IMR-90 (cell line): ENCODE measurements around the gene ALDH7A1. TPM values are rescaled to one million over a fixed set of nuclear protein-coding genes. Genes with fewer than 3 reads are reported as not detected.

Experiments used
- ATAC-seq: fragments of 200-7000 bp; cut with Tn5 transposase; 2 replicates; pipeline ENCODE4 v1.9.1; 2020; ENCODE audit warnings: low read depth, mild to moderate bottlenecking, moderate library complexity
- BruUV-seq: library from RNA; stranded (reverse); fragments of 400-500 nt; replicated peaks from 2 replicates; lab custom pipeline; 2021; lab: Mats Ljungman, UMichigan
- CTCF ChIA-PET: fragments of 300-600 bp; formaldehyde crosslinking; extraction: SDS; loops from one replicate; lab custom pipeline; 2021; ENCODE audit warnings: antibody characterized with exemption; lab: Yijun Ruan, JAX
- POLR2A ChIA-PET: fragments of 300-600 bp; sonication (Branson Sonifier 250); formaldehyde crosslinking; loops from one replicate; lab custom pipeline; 2022; ENCODE audit warnings: antibody characterized with exemption; ENCODE audit not compliant: unreplicated experiment; lab: Charles Lee
- DNase-seq: peaks from one replicate; pipeline ENCODE4 v3.0.0; 2013
- H2AFZ ChIP-seq: replicated peaks from 2 replicates; pipeline ENCODE3; 2013; ENCODE audit warnings: low read length, mild to moderate bottlenecking; ENCODE audit not compliant: poor library complexity
- H2AK5ac ChIP-seq: 2 replicates; pipeline ENCODE4 v1.6.1; 2013; ENCODE audit warnings: low read depth, low read length, inconsistent platforms
- H2AK9ac ChIP-seq: replicated peaks from 2 replicates; pipeline ENCODE3; 2013; ENCODE audit warnings: mild to moderate bottlenecking, low read depth, low read length, moderate library complexity; ENCODE audit not compliant: poor library complexity
- H2BK120ac ChIP-seq: 2 replicates; pipeline ENCODE4 v1.6.1; 2013; ENCODE audit warnings: low read depth, low read length, inconsistent platforms
- H2BK15ac ChIP-seq: 3 replicates; pipeline ENCODE4 v1.6.1; 2013; ENCODE audit warnings: low read depth, low read length, inconsistent platforms
- H2BK20ac ChIP-seq: 2 replicates; pipeline ENCODE4 v1.6.1; 2013; ENCODE audit warnings: low read depth, mild to moderate bottlenecking, inconsistent platforms, low read length, moderate library complexity
- H2BK5ac ChIP-seq: 2 replicates; pipeline ENCODE4 v1.6.1; 2013; ENCODE audit warnings: mild to moderate bottlenecking, low read depth, low read length, inconsistent platforms; ENCODE audit not compliant: poor library complexity, severe bottlenecking
- H3K14ac ChIP-seq: replicated peaks from 2 replicates; pipeline ENCODE4 v1.6.1; 2013; ENCODE audit warnings: low read depth, low read length, inconsistent platforms
- H3K18ac ChIP-seq: 2 replicates; pipeline ENCODE4 v1.6.1; 2013; ENCODE audit warnings: low read depth, low read length, control low read depth
- H3K23ac ChIP-seq: 2 replicates; pipeline ENCODE4 v1.6.1; 2013; ENCODE audit warnings: low read depth, low read length, inconsistent platforms
- H3K27ac ChIP-seq: 2 replicates; pipeline ENCODE4 v1.5.1; 2013; ENCODE audit warnings: mild to moderate bottlenecking, control low read depth, low read length; ENCODE audit not compliant: insufficient read depth
- H3K27me3 ChIP-seq: 2 replicates; pipeline ENCODE4 v1.6.1; 2013; ENCODE audit warnings: low read length; ENCODE audit not compliant: control insufficient read depth, insufficient read depth
- H3K36me3 ChIP-seq: 2 replicates; pipeline ENCODE4 v1.6.1; 2013; ENCODE audit warnings: low read length, mixed read lengths; ENCODE audit not compliant: control insufficient read depth, insufficient read depth
- H3K4ac ChIP-seq: 2 replicates; pipeline ENCODE4 v1.6.1; 2013; ENCODE audit warnings: low read depth, low read length, inconsistent platforms
- H3K4me1 ChIP-seq: 2 replicates; pipeline ENCODE4 v1.6.1; 2013; ENCODE audit warnings: low read length, mixed read lengths; ENCODE audit not compliant: control insufficient read depth, insufficient read depth
- H3K4me2 ChIP-seq: 2 replicates; pipeline ENCODE4 v1.6.1; 2013; ENCODE audit warnings: low read depth, mild to moderate bottlenecking, control low read depth, low read length, moderate library complexity
- H3K4me3 ChIP-seq: 2 replicates; pipeline ENCODE4 v1.5.1; 2013; ENCODE audit warnings: low read depth, mild to moderate bottlenecking, control low read depth, low read length, moderate library complexity; ENCODE audit not compliant: insufficient read depth
- H3K56ac ChIP-seq: 2 replicates; pipeline ENCODE4 v1.6.1; 2013; ENCODE audit warnings: low read length, inconsistent platforms; ENCODE audit not compliant: insufficient read depth; ENCODE audit errors: extremely low read depth
- H3K79me1 ChIP-seq, 2 experiments: 2 replicates each; pipeline ENCODE4 v1.6.1; 2013; ENCODE audit warnings: low read length in 2 of 2, inconsistent platforms in 1 of 2, low read depth in 1 of 2
- H3K9ac ChIP-seq: 2 replicates; pipeline ENCODE4 v1.6.1; 2013; ENCODE audit warnings: low read depth, low read length, control low read depth
- H3K9me1 ChIP-seq: 2 replicates; pipeline ENCODE4 v1.6.1; 2013; ENCODE audit warnings: low read length, inconsistent platforms; ENCODE audit not compliant: insufficient read depth
- H3K9me3 ChIP-seq: 2 replicates; pipeline ENCODE4 v1.6.1; 2013; ENCODE audit warnings: low read length; ENCODE audit not compliant: control insufficient read depth, insufficient read depth
- H4K20me1 ChIP-seq: 2 replicates; pipeline ENCODE4 v1.6.1; 2013; ENCODE audit warnings: low read length, inconsistent platforms; ENCODE audit not compliant: insufficient read depth
- H4K5ac ChIP-seq: 2 replicates; pipeline ENCODE4 v1.6.1; 2013; ENCODE audit warnings: mild to moderate bottlenecking, low read depth, low read length, control low read depth
- H4K8ac ChIP-seq, 2 experiments: 2 replicates each; pipeline ENCODE4 v1.6.1; 2013; ENCODE audit warnings: low read depth in 2 of 2, low read length in 2 of 2, control low read depth in 1 of 2, inconsistent platforms in 1 of 2
- H4K91ac ChIP-seq: 2 replicates; pipeline ENCODE4 v1.6.1; 2013; ENCODE audit warnings: low read depth, low read length, inconsistent platforms; ENCODE audit not compliant: insufficient read depth
- BHLHE40 ChIP-seq: fragments of 150-350 bp; IDR thresholded peaks from 2 replicates; pipeline ENCODE4 v1.6.1; 2016; ENCODE audit warnings: mild to moderate bottlenecking, low read depth, low read length
- CEBPB ChIP-seq: IDR thresholded peaks from 2 replicates; pipeline ENCODE4 v1.6.1; 2012; ENCODE audit warnings: low read depth, low read length, improper control_type of control experiment
- CHD1 ChIP-seq: IDR thresholded peaks from 2 replicates; pipeline ENCODE4 v1.6.1; 2012; ENCODE audit warnings: low read depth, low read length, improper control_type of control experiment
- CTCF ChIP-seq: conservative IDR thresholded peaks from 2 replicates; pipeline ENCODE4 v1.5.1; 2012; ENCODE audit warnings: mild to moderate bottlenecking, low read depth, low read length, improper control_type of control experiment
- FOS ChIP-seq: fragments of 150-350 bp; IDR thresholded peaks from 2 replicates; pipeline ENCODE4 v1.6.1; 2016; ENCODE audit warnings: low read depth, low read length
- MAFK ChIP-seq: IDR thresholded peaks from 2 replicates; pipeline ENCODE4 v1.6.1; 2012; ENCODE audit warnings: low read depth, low read length, improper control_type of control experiment
- MAZ ChIP-seq: IDR thresholded peaks from 2 replicates; pipeline ENCODE4 v1.6.1; 2012; ENCODE audit warnings: low read depth, mild to moderate bottlenecking, low read length, improper control_type of control experiment, moderate library complexity, borderline replicate concordance
- MXI1 ChIP-seq: IDR thresholded peaks from 2 replicates; pipeline ENCODE4 v1.6.1; 2012; ENCODE audit warnings: low read depth, mild to moderate bottlenecking, low read length, moderate library complexity, borderline replicate concordance
- NFE2L2 ChIP-seq: fragments of 150-350 bp; IDR thresholded peaks from 2 replicates; pipeline ENCODE4 v1.6.1; 2016; ENCODE audit warnings: low read depth, mild to moderate bottlenecking, low read length
- POLR2A ChIP-seq: IDR thresholded peaks from 2 replicates; pipeline ENCODE4 v1.6.1; 2012; ENCODE audit warnings: mild to moderate bottlenecking, low read depth, low read length
- RAD21 ChIP-seq: IDR thresholded peaks from 2 replicates; pipeline ENCODE4 v1.6.1; 2012; ENCODE audit warnings: low read length, improper control_type of control experiment
- RCOR1 ChIP-seq: IDR thresholded peaks from 2 replicates; pipeline ENCODE4 v1.6.1; 2012; ENCODE audit warnings: mild to moderate bottlenecking, low read length, improper control_type of control experiment; ENCODE audit not compliant: insufficient replicate concordance
- RFX5 ChIP-seq: IDR thresholded peaks from 2 replicates; pipeline ENCODE4 v1.8.0; 2012; ENCODE audit warnings: low read depth, mild to moderate bottlenecking, low read length, moderate library complexity
- SMC3 ChIP-seq: fragments of 150-350 bp; IDR thresholded peaks from 2 replicates; pipeline ENCODE4 v1.6.1; 2016; ENCODE audit warnings: low read depth, mild to moderate bottlenecking, antibody characterized with exemption, low read length, moderate library complexity
- USF2 ChIP-seq: fragments of 150-350 bp; IDR thresholded peaks from 2 replicates; pipeline ENCODE4 v1.6.1; 2017; ENCODE audit warnings: mild to moderate bottlenecking, antibody characterized with exemption, low read length, low read depth
- WGBS, 2 experiments: methylation state at CpG; one replicate each; pipeline versions ENCODE4 v1.1.5 to v1.1.7; 2013; ENCODE audit warnings: missing lambda C conversion rate in 2 of 2; ENCODE audit not compliant: insufficient read length in 1 of 2; ENCODE audit errors: extremely low coverage in 2 of 2; 5-methylcytosine and 5-hydroxymethylcytosine counted together
- dilution Hi-C: fragments of 300-500 bp; cut with HindIII; formaldehyde crosslinking; loops from one replicate; pipeline ENCODE4 v1.14.3; 2018; ENCODE audit warnings: low sequenced_read_pairs; ENCODE audit not compliant: unreplicated experiment
- in situ Hi-C: fragments of 300-500 bp; cut with MboI; formaldehyde crosslinking; loops from 3 replicates; pipeline ENCODE4 v1.14.3; 2019; ENCODE audit warnings: low sequenced_read_pairs, inconsistent platforms, mixed read lengths
- intact Hi-C: fragments of 100-400 bp; cut with micrococcal nuclease; formaldehyde crosslinking; loops from 2 replicates; pipeline ENCODE4 v1.10.0; 2022
- polyA plus RNA-seq, 3 experiments: library from polyadenylated mRNA; depleted of rRNA; stranded (reverse); fragments of >200 nt; gene quantifications; 2 replicates each; pipeline ENCODE4 v1.2.3, GENCODE V29; 2012; ENCODE audit warnings: low replicate concordance in 1 of 3
- total RNA-seq: library from RNA; depleted of rRNA; stranded (reverse); fragments of >200 nt; gene quantifications from 2 replicates; pipeline ENCODE4 v1.2.3, GENCODE V29; 2012
- TF ChIP-seq, protein P1 (sequence below): fragments of 150-350 bp; IDR thresholded peaks from 2 replicates; pipeline ENCODE4 v1.6.1; 2016; ENCODE audit warnings: low read depth, mild to moderate bottlenecking, low read length, moderate library complexity, borderline replicate concordance

ALDH7A1 gene
- total and polyA plus RNA-seq, 2 of the 4 experiments (the other 2 are of a cell fraction), result 40.9 to 62.2 TPM

DNA sequence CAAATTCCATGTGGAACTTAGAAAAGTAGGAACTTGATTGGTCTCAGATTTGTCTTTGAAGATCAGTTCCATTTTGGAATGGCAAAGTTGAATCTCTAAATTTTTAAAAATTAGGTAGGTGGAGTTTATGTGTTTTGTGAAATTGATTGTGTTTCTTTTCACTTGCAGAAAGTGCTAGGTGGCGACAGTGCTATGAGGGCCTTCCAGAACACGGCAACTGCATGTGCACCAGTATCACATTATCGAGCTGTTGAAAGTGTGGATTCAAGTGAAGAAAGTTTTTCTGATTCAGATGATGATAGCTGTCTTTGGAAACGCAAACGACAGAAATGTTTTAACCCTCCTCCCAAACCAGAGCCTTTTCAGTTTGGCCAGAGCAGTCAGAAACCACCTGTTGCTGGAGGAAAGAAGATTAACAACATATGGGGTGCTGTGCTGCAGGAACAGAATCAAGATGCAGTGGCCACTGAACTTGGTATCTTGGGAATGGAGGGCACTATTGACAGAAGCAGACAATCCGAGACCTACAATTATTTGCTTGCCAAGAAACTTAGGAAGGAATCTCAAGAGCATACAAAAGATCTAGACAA lies 8.5 kb upstream of the ALDH7A1 start:
- peaks cover 3% of the 10 kb centered on the region; the same call in 1 of the 2 replicates for H3K9me1 ChIP-seq
- peaks cover 15 to 24% of the 10 kb centered on the region in 2 experiments for H3K79me1 ChIP-seq
- H2BK15ac ChIP-seq, result no peak overlapping the region
- H3K4me1 ChIP-seq, result peaks cover 4% of the 10 kb centered on the region
- dilution Hi-C loops, result no loop called here
- H3K14ac ChIP-seq, result no peak overlapping the region
- no peak overlapping the region for H3K9ac ChIP-seq
- no peak overlapping the region for H3K23ac ChIP-seq
- no peak overlapping the region for H2BK20ac ChIP-seq
- peaks cover 20% of the 10 kb centered on the region for H3K36me3 ChIP-seq
- H2AK9ac ChIP-seq, result no peak overlapping the region
- POLR2A ChIA-PET, result interaction anchor here (0.6 to 0.7 kb wide), 2 partner anchors 88 to 167 kb away, joined by 8 to 12 read pairs; no protein-coding TSS in a partner anchor
- H2BK120ac ChIP-seq, result no peak overlapping the region
- peaks cover 8% of the 10 kb centered on the region for H4K20me1 ChIP-seq
- H3K4me3 ChIP-seq, result no peak overlapping the region
- H3K56ac ChIP-seq, result no peak overlapping the region
- no peaks in the 10 kb centered on the region for H3K9me3 ChIP-seq
- CTCF ChIA-PET, result interaction anchor here (0.9 kb wide), 1 partner anchor 18 kb away, joined by 3 read pairs; no protein-coding TSS in a partner anchor
- H2AFZ ChIP-seq, result no peak overlapping the region
- H2AK5ac ChIP-seq, result no peak overlapping the region
- no TSS peak for BruUV-seq
- TF ChIP-seq MXI1 (no peak), FOS (no peak), RAD21 (no peak), NFE2L2 (no peak), MAZ (no peak), BHLHE40 (no peak), CHD1 (no peak), POLR2A (no peak), RFX5 (no peak), CTCF (no peak), SMC3 (no peak), RCOR1 (no peak), CEBPB (no peak), USF2 (no peak), MAFK (no peak)
- TF ChIP-seq, protein P1, sequence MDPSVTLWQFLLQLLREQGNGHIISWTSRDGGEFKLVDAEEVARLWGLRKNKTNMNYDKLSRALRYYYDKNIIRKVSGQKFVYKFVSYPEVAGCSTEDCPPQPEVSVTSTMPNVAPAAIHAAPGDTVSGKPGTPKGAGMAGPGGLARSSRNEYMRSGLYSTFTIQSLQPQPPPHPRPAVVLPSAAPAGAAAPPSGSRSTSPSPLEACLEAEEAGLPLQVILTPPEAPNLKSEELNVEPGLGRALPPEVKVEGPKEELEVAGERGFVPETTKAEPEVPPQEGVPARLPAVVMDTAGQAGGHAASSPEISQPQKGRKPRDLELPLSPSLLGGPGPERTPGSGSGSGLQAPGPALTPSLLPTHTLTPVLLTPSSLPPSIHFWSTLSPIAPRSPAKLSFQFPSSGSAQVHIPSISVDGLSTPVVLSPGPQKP, result no peak
- no peak overlapping the region for H3K4ac ChIP-seq
- no peak overlapping the region for H4K91ac ChIP-seq
- H4K8ac ChIP-seq, result no peak overlapping the region
- H4K5ac ChIP-seq, result no peak overlapping the region
- H3K27ac ChIP-seq, result no peak overlapping the region
- in situ Hi-C loops, result no loop called here
- H3K27me3 ChIP-seq, result no peaks in the 10 kb centered on the region
- WGBS, 2 experiments, result no CpG with 5 or more reads among the region's 6 CpGs
- no peak overlapping the region for H2BK5ac ChIP-seq
- DNase-seq, result no peak
- intact Hi-C loops, result no loop called here
- H3K4me2 ChIP-seq, result no peak overlapping the region
- no peak for ATAC-seq
- no peak overlapping the region for H3K18ac ChIP-seq
